ENCODE measurements around the gene SGF29.

GRCh38 chr16:28514246-28514645, 39.5 kb upstream of the SGF29 start:
- no peak for TF ChIP-seq POLR2AphosphoS5 (IDR thresholded peaks at IDR 0.05)
- TF ChIP-seq, protein P1, sequence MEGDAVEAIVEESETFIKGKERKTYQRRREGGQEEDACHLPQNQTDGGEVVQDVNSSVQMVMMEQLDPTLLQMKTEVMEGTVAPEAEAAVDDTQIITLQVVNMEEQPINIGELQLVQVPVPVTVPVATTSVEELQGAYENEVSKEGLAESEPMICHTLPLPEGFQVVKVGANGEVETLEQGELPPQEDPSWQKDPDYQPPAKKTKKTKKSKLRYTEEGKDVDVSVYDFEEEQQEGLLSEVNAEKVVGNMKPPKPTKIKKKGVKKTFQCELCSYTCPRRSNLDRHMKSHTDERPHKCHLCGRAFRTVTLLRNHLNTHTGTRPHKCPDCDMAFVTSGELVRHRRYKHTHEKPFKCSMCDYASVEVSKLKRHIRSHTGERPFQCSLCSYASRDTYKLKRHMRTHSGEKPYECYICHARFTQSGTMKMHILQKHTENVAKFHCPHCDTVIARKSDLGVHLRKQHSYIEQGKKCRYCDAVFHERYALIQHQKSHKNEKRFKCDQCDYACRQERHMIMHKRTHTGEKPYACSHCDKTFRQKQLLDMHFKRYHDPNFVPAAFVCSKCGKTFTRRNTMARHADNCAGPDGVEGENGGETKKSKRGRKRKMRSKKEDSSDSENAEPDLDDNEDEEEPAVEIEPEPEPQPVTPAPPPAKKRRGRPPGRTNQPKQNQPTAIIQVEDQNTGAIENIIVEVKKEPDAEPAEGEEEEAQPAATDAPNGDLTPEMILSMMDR (IDR thresholded peaks at IDR 0.05): no peak

Measured in breast epithelium (tissue), 3 donors.